MCF 10A (cell line): ENCODE measurements around the gene TANC1. TPM values are rescaled to one million over a fixed set of nuclear protein-coding genes. Genes with fewer than 3 reads are reported as not detected.
A peak's percentile ranks its signal among the peaks of the same experiment; 100 is the strongest.

ENCODE experiments used
- BruUV-seq: library from RNA; stranded (reverse); fragments of 400-500 nt; replicated peaks from 2 replicates; lab custom pipeline; 2021; lab: Mats Ljungman, UMichigan
- CTCF ChIA-PET: fragments of 300-600 bp; sonication (Branson Sonifier 250); formaldehyde crosslinking; extraction: SDS; loops from one replicate; lab custom pipeline; 2021; ENCODE audit warnings: antibody characterized with exemption, inconsistent platforms; lab: Yijun Ruan, JAX
- POLR2A ChIA-PET: fragments of 300-600, 350-650 bp; sonication (Branson Sonifier 250); formaldehyde crosslinking; extraction: SDS; loops from one replicate; lab custom pipeline; 2020; ENCODE audit warnings: antibody characterized with exemption, inconsistent platforms; lab: Yijun Ruan, JAX
- DNase-seq: peaks from one replicate; pipeline ENCODE4 v3.0.0-alpha.2; 2018; ENCODE audit not compliant: unreplicated experiment
- H3K27ac Mint-ChIP-seq: one replicate; pipeline ENCODE4 v1.8.0; 2022; ENCODE audit warnings: mild to moderate bottlenecking, low read depth, mixed read lengths; ENCODE audit not compliant: unreplicated experiment
- H3K27me3 Mint-ChIP-seq: one replicate; pipeline ENCODE4 v1.8.0; 2022; ENCODE audit warnings: mixed read lengths; ENCODE audit not compliant: insufficient read depth, unreplicated experiment
- H3K36me3 Mint-ChIP-seq: one replicate; pipeline ENCODE4 v1.8.0; 2022; ENCODE audit warnings: mild to moderate bottlenecking, moderate library complexity, mixed read lengths; ENCODE audit not compliant: insufficient read depth, unreplicated experiment
- H3K4me1 Mint-ChIP-seq: one replicate; pipeline ENCODE4 v1.8.0; 2022; ENCODE audit warnings: mixed read lengths; ENCODE audit not compliant: insufficient read depth, unreplicated experiment
- H3K4me3 Mint-ChIP-seq: one replicate; pipeline ENCODE4 v1.8.0; 2022; ENCODE audit warnings: mild to moderate bottlenecking, moderate library complexity, mixed read lengths; ENCODE audit not compliant: unreplicated experiment
- H3K9me3 Mint-ChIP-seq: one replicate; pipeline ENCODE4 v1.8.0; 2022; ENCODE audit warnings: mixed read lengths; ENCODE audit not compliant: unreplicated experiment
- intact Hi-C: fragments of 100-400 bp; cut with micrococcal nuclease; formaldehyde crosslinking; loops from 2 replicates; pipeline ENCODE4 v1.14.1; 2022
- total RNA-seq: library from RNA; stranded (reverse); gene quantifications from 2 replicates; pipeline ENCODE4 v1.2.3, GENCODE V29; 2022
- TF ChIP-seq, protein P1 (sequence below): fragments of 200-600 bp; IDR thresholded peaks from one replicate; pipeline ENCODE4 v1.8.0; 2022; ENCODE audit warnings: antibody characterized with exemption, mild to moderate bottlenecking; ENCODE audit not compliant: unreplicated experiment

The TANC1 gene
- total RNA-seq, 1 experiment from 2014 or later, result 35.3 TPM

DNA sequence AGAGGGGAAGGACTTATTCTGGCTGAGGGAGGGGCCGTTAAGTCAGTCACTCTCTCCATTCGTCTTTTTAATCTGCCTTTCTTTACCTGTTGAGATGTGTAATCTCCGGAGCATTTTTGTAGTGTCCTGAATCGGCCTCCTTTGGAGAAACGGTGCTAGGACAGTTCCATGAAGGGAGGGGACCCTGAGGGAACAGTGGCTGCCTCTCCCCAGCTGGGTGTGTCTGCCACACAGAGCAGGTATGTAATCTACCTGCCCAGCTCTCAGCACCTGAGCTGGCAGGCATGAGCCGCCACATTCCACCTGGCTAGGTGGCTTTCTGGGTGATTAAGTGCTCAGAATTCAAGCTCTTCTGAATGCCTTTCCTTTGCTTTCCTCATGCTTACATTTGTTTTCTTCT lies 186.9 kb downstream of the TANC1 start:
- Mint-ChIP-seq H3K27me3 (no peaks in the 10 kb centered on the region), H3K36me3 (peaks cover 20% of the 10 kb centered on the region), H3K9me3 (no peaks in the 10 kb centered on the region), H3K27ac (no peak overlapping the region), H3K4me3 (no peak overlapping the region), H3K4me1 (peaks cover 30% of the 10 kb centered on the region)
- no TSS peak for BruUV-seq
- POLR2A ChIA-PET, result interaction anchor here (0.6 to 1.5 kb wide), 7 partner anchors 8 to 130 kb away, joined by 3 to 7 read pairs (median 5); no protein-coding TSS in a partner anchor
- intact Hi-C loops, result no loop called here
- TF ChIP-seq, protein P1, sequence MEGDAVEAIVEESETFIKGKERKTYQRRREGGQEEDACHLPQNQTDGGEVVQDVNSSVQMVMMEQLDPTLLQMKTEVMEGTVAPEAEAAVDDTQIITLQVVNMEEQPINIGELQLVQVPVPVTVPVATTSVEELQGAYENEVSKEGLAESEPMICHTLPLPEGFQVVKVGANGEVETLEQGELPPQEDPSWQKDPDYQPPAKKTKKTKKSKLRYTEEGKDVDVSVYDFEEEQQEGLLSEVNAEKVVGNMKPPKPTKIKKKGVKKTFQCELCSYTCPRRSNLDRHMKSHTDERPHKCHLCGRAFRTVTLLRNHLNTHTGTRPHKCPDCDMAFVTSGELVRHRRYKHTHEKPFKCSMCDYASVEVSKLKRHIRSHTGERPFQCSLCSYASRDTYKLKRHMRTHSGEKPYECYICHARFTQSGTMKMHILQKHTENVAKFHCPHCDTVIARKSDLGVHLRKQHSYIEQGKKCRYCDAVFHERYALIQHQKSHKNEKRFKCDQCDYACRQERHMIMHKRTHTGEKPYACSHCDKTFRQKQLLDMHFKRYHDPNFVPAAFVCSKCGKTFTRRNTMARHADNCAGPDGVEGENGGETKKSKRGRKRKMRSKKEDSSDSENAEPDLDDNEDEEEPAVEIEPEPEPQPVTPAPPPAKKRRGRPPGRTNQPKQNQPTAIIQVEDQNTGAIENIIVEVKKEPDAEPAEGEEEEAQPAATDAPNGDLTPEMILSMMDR, result no peak
- no peak for DNase-seq
- CTCF ChIA-PET, result interaction anchor here (0.6 to 1.5 kb wide), 7 partner anchors 14 to 1465 kb away, joined by 3 to 7 read pairs (median 3); no protein-coding TSS in a partner anchor

DNA sequence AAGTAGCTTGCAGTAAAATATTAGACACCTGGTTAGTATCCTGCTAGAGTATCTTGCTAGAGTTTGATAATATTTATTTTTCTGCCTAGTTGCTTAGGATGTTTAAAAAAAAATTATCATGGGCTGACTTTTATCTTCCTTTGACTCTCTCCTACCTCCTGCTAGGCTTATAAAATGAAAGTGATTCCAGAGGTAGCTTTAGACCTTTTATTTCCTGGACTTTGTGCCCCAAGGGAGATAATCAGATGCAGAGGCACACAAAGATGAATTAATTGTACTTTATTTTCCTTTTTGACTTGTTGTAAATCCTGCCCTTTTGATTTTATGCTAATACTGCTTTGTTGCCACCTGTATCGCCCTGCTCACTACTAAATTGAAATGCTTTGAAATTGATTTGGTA lies 187.4 kb downstream of the TANC1 start:
- no peaks in the 10 kb centered on the region for H3K9me3 Mint-ChIP-seq
- ChIA-PET CTCF (interaction anchor here (0.6 to 1.5 kb wide), 5 partner anchors 14 to 650 kb away, joined by 3 to 4 read pairs (median 3); no protein-coding TSS in a partner anchor), POLR2A (interaction anchor here (0.6 to 1.5 kb wide), 6 partner anchors 8 to 130 kb away, joined by 3 to 7 read pairs (median 4); no protein-coding TSS in a partner anchor)
- H3K27me3 Mint-ChIP-seq, result no peaks in the 10 kb centered on the region
- TF ChIP-seq, protein P1, result no peak
- no TSS peak for BruUV-seq
- DNase-seq, result no peak
- H3K27ac Mint-ChIP-seq, result no peak overlapping the region
- no peak overlapping the region for H3K4me3 Mint-ChIP-seq
- peaks cover 21% of the 10 kb centered on the region for H3K36me3 Mint-ChIP-seq
- peaks cover 30% of the 10 kb centered on the region for H3K4me1 Mint-ChIP-seq
- intact Hi-C loops, result no loop called here

DNA sequence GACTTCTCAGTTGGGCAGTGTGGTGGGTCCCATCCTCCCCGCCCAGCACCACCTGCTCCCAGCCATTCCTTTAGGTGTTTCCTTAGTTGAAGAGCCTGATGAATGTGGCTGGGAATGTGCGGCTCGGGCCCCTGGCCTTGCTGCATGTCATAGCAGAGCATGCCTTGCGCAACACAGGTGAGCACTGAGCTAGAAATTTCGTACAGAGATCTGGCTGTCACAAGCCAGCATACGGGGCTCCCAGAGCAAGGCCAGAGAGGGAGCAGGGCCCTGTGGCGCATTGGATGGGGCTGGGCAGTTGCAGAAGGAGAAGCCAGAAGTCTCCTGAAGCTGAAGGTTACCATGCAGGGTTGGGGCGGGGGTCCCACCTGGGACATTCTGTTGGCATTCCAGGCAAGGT lies 188.4 kb downstream of the TANC1 start:
- intact Hi-C loops, result no loop called here
- peaks cover 30% of the 10 kb centered on the region for H3K4me1 Mint-ChIP-seq
- H3K9me3 Mint-ChIP-seq, result no peaks in the 10 kb centered on the region
- ChIA-PET CTCF (interaction anchor here (0.6 to 1.9 kb wide), 3 partner anchors 9 to 82 kb away, joined by 3 to 9 read pairs (median 4); no protein-coding TSS in a partner anchor), POLR2A (interaction anchor here (0.5 to 1.8 kb wide), 4 partner anchors 9 to 121 kb away, joined by 4 to 6 read pairs (median 4); no protein-coding TSS in a partner anchor)
- peaks cover 28% of the 10 kb centered on the region for H3K36me3 Mint-ChIP-seq
- H3K27me3 Mint-ChIP-seq, result no peaks in the 10 kb centered on the region
- no peak overlapping the region for H3K4me3 Mint-ChIP-seq
- peak; percentile 70 for DNase-seq
- no TSS peak for BruUV-seq
- TF ChIP-seq, protein P1, result no peak
- no peak overlapping the region for H3K27ac Mint-ChIP-seq

DNA sequence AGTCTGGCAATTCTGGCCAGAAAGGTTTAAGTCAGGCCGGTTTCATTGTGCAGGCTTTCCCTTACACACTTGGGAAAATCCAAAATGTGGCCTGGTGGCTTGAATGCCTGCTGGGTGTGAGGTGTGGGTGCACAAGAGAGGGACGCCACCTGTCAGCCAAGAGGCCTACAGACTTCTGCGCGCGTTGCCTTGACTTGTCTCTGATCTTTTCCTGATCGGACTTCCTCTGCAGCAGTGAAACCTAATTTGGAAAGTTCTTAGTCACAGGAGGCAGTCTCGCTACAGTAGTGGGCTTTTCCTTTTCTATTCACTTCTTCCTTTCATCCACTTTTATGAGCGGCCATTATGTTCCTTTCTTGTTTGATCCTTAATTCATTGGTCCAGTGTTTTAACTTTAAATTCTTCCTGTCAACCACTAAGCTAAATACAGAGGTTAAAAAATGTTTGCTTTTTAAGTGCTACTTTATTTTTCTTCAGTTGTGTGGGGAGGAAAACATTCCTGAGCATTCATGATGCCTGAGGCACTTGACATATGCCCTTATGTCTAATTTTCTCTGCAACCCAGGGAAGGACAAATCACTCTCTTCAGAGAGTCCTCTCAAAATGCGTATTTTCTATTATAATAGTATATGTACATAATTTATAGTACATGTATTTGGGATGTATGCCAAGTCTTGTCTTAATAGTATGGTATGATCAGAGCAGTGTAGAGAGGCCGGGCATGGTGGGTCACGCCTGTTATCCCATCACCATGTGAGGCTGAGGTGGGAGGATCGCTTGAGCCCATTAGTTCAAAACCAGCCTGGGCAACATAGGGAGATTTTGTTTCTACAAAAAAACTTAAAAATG lies 189.1 kb downstream of the TANC1 start:
- no TSS peak for BruUV-seq
- CTCF ChIA-PET, result interaction anchor here (0.6 to 2.3 kb wide), 5 partner anchors 10 to 1521 kb away, joined by 3 to 9 read pairs (median 5); no protein-coding TSS in a partner anchor
- H3K36me3 Mint-ChIP-seq, result peaks cover 30% of the 10 kb centered on the region
- TF ChIP-seq, protein P1, result no peak
- H3K4me3 Mint-ChIP-seq, result no peak overlapping the region
- POLR2A ChIA-PET, result interaction anchor here (0.5 to 1.8 kb wide), 4 partner anchors 10 to 32 kb away, joined by 3 to 6 read pairs (median 4); no protein-coding TSS in a partner anchor
- DNase-seq, result no peak
- peaks cover 27% of the 10 kb centered on the region for H3K4me1 Mint-ChIP-seq
- H3K27me3 Mint-ChIP-seq, result no peaks in the 10 kb centered on the region
- peak overlapping the region; percentile 31 for H3K27ac Mint-ChIP-seq
- H3K9me3 Mint-ChIP-seq, result no peaks in the 10 kb centered on the region
- intact Hi-C loops, result no loop called here
